RKO (cell line): Measurements from ENCODE around the gene TUT1.

ENCODE experiments used
- DNase-seq: peaks from one replicate; pipeline ENCODE4 v3.0.0-alpha.2; 2016; ENCODE audit warnings: low spot score

Gene TUT1

DNA sequence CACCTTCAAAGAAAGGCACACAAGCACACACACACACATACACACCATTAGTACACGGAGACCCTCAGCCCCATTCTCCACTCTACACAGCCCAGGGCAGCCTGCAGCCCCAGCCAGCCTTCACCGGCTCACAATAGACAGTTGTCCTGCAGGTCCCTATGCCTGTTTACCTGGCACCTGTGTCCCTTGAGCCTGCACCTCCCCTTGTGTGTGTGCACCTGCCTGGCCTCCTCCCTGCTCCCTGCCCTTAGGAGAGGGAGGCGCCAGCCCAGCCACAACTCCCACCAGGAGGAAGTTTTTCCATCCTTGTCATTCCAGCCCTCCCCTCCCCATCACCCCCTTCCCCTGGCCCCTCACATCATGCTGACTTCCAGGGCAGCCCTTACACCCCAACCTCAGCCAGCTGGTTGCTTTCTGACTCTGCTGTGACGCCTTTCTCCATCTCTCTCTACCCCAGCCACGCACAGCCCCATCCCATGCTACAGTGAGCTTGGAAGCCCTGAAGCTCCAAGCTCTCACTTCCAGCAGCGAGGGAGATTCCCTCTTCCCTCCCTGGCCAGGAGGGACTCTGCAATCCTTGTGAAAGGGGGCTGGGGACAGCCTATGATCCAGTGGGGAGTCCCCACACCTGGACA is 49.1 kb downstream of the TUT1 start:
- no peak for DNase-seq

GRCh38 chr11:62540804-62541701 is 50.3 kb downstream of the TUT1 start:
- DNase-seq, result no peak

- peak; percentile 80 for DNase-seq
Measured at GRCh38 chr11:62539238-62539925, 51.9 kb downstream of the TUT1 start.

DNA sequence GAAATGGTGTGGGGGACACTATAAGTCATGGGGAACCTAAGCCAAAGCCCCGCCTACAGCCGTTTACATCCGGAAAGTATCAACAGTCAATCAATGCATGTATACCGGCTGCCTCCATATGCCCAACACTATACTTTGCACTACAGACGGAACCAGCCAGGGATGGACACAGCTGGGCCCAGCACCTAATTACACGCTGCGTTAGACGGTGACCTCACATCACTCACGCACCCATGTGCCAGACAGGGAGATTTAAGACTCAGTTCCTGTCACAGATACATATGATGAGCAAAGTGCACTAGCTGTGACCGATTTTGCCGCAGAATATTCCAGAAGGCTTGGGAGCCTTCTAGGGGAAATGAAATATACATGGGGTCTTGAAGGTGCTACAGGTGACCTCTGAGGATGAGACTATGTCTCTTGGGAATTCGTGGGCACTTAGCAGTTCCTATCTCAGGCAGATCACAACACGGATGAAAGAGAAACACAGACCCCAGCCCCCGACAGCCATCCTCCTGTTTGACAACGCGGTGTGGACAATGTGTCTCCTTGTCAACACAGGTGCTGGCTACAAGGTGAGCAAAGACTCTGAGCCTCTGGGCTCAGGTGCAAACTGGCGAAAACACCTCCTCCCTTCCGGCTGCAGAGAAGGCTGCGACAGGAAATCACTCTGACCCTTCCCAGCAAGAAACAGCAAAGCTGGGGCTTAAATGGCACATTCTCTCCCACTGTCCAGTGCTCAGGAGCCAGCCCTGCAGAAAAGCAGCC is 52.7 kb downstream of the TUT1 start:
- DNase-seq, result no peak

DNA sequence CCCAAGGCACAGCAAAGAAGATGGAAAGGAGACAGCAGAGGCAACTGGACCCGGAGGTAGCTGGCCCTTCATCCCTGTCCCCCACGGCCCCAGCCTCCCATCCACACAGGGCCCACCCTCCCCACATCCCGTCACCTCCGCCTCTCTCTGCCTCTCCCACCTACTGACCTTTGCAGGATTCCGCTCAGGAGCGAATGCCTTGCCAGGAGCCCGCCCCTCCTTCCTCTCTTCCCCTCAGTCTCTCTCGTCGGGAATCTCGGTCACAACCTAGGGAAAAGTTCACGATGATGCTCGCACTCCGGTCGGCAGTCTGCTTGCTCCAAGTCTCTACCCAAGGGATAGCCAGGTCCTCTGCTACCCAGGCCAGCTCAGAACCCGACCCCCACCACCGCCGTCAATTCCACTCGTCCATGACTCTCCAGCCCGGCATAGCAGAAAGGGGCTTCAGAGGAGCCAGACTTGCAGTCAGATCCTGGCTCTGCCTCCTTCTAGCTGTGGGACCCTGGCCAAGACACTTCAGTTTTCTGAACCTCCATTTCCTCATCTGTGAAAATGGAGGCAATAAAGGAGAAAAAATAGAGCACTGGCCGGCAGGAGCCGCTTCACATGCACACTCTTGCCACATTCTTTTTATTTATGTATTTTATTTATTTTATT is 54.9 kb downstream of the TUT1 start:
- DNase-seq, result no peak

DNA sequence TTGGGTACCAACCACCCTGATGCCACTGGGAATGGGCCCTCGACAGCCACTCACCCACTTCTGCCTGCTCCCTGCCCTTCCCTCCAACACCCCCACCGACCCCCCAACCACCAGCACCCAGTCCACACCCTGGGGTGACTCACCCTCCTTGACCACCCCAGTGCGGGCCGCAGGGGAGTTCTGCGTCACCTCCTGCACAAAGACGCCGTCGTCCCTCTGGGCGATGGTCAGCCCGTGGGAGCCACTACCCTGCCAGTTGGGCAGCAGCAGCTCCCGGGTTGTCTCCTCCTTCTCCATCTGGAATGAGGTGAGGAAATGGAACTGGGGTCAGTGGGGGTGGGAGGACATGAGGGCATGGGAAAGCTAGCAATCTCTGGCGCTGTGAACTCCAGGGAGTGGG is 55.5 kb downstream of the TUT1 start:
- DNase-seq, result no peak

DNA sequence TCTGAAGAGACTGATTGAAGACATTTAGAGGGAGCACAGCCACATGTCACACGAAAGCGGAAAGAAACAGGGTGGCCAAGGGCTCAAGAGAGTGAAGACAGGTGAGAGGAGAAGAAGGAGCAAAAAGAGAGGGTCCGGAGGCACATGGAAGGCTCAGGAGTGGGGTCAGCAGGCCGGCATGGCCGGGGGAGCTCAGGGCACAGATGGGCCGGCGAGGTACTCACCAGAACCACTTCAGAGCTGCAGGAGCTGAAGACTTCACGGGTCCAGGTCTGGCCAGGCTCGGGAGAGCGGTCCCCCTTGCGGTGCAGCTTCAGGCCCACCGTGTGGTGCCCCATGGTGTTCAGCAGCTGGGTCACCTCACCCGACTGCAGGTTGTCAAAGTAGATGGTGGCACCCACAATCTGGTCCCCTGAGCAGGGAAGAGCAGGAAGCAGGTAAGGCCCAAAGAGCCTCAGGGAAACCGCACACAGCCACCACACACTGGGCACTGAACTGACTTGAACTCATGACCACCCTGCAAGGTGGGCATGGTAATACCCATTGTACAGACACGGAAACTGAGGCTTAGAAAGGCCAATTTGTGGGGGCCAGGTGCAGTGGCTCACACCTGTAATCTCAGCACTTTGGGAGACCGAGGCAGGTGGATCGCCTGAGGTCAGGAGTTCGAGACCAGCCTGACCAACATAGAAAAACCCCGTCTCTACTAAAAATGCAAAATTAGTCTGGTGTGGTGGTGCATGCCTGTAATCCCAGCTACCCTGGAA is 56.4 kb downstream of the TUT1 start:
- DNase-seq, result no peak

DNA sequence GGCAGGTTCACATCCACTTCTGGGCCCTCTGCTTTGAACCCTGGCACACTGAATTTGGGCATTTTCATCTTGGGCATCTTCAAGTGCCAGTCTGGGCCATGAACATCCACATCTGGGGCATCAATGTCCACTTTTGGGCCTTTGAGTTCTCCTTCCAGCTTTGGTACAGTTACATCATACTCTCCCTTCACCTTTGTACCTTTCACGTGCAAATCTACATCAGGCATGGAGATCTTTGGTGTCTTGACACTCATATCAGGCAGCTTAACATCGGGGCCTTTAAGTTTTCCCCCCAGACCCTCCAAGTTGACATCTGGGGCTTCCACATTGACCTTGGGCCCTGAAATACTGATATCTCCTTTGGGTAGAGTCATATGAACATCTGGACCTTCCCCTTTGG is 59.2 kb downstream of the TUT1 start:
- no peak for DNase-seq
